Panc1 (cell line): ENCODE measurements around the gene SMYD5. TPM values are rescaled to one million over a fixed set of nuclear protein-coding genes. Genes with fewer than 3 reads are reported as not detected.

Source experiments
- ATAC-seq: fragments of 200-7000 bp; cut with Tn5 transposase; 2 replicates; pipeline ENCODE4 v1.9.1; 2020; ENCODE audit warnings: mild to moderate bottlenecking, moderate library complexity
- BruUV-seq: library from RNA; stranded (reverse); fragments of 400-500 nt; replicated peaks from 2 replicates; lab custom pipeline; 2021; lab: Mats Ljungman, UMichigan
- CTCF ChIA-PET: fragments of 300-600 bp; sonication (Branson Sonifier 250); formaldehyde crosslinking; loops from one replicate; lab custom pipeline; 2022; ENCODE audit warnings: antibody characterized with exemption; lab: Charles Lee
- POLR2A ChIA-PET: fragments of 300-600 bp; sonication (Branson Sonifier 250); formaldehyde crosslinking; loops from one replicate; lab custom pipeline; 2022; ENCODE audit warnings: antibody characterized with exemption; lab: Charles Lee
- DNase-seq: peaks from one replicate; pipeline ENCODE4 v3.0.0-alpha.2; 2010; ENCODE audit warnings: low read depth, low spot score
- H3K27ac ChIP-seq: 2 replicates; pipeline ENCODE4 v1.5.1; 2011; ENCODE audit warnings: mild to moderate bottlenecking, low read length, inconsistent platforms
- H3K27me3 ChIP-seq: fragments of 200-500 bp; sonication (Bioruptor generic); 2 replicates; pipeline ENCODE4 v1.6.0; 2014; ENCODE audit warnings: low read length, inconsistent platforms; ENCODE audit not compliant: control insufficient read depth, insufficient read depth
- H3K36me3 ChIP-seq: fragments of 200-500 bp; sonication (Bioruptor generic); 2 replicates; pipeline ENCODE4 v1.5.1; 2014; ENCODE audit warnings: inconsistent platforms, mild to moderate bottlenecking, low read length, moderate library complexity; ENCODE audit not compliant: control insufficient read depth, insufficient read depth
- H3K4me1 ChIP-seq: 2 replicates; pipeline ENCODE4 v1.5.1; 2011; ENCODE audit warnings: inconsistent platforms, mild to moderate bottlenecking, low read length, moderate library complexity; ENCODE audit not compliant: control insufficient read depth, insufficient read depth
- H3K4me3 ChIP-seq, 2 experiments: 2 replicates each; pipeline ENCODE4 v1.5.1; 2011 to 2012; ENCODE audit warnings: low read depth in 2 of 2, low read length in 2 of 2, mild to moderate bottlenecking in 2 of 2, inconsistent platforms in 1 of 2, moderate library complexity in 1 of 2
- H3K9me3 ChIP-seq: fragments of 200-500 bp; sonication (Bioruptor generic); 2 replicates; pipeline ENCODE4 v1.5.1; 2014; ENCODE audit warnings: low read depth, mild to moderate bottlenecking, inconsistent platforms, low read length, moderate library complexity; ENCODE audit not compliant: control insufficient read depth, insufficient read depth
- CTCF ChIP-seq: fragments of 450-650 bp; IDR thresholded peaks from 2 replicates; pipeline ENCODE4 v1.5.1; 2017; ENCODE audit warnings: mild to moderate bottlenecking
- POLR2AphosphoS5 ChIP-seq: IDR thresholded peaks from 2 replicates; pipeline ENCODE4 v1.6.1; 2012; ENCODE audit warnings: mild to moderate bottlenecking, low read depth, low read length, moderate library complexity
- REST ChIP-seq, 2 experiments: IDR thresholded peaks; 2 replicates each; pipeline ENCODE4 v1.6.1; 2011 to 2012; ENCODE audit warnings: low read depth in 2 of 2, control low read depth in 1 of 2, low read length in 1 of 2, mild to moderate bottlenecking in 1 of 2, moderate library complexity in 1 of 2; ENCODE audit not compliant: insufficient read depth in 1 of 2
- SIN3A ChIP-seq: IDR thresholded peaks from 2 replicates; pipeline ENCODE4 v1.6.1; 2012; ENCODE audit warnings: low read depth, mild to moderate bottlenecking, low read length, moderate library complexity, borderline replicate concordance; ENCODE audit not compliant: insufficient read depth
- TCF7L2 ChIP-seq: IDR thresholded peaks from 2 replicates; pipeline ENCODE4 v1.6.1; 2011; ENCODE audit warnings: mild to moderate bottlenecking, low read depth, low read length, inconsistent platforms
- in situ Hi-C: cut with HindIII; loops from 2 replicates; pipeline ENCODE4 v1.10.0; 2016; ENCODE audit warnings: low sequenced_read_pairs, low pct_unique_long_range_greater_than_20kb
- intact Hi-C: fragments of 100-400 bp; cut with micrococcal nuclease; formaldehyde crosslinking; loops from one replicate; pipeline ENCODE4 v1.10.0; 2022; ENCODE audit not compliant: unreplicated experiment
- total RNA-seq: library from RNA; stranded (reverse); gene quantifications from one replicate; pipeline ENCODE4 v1.2.1, GENCODE V29; 2021; ENCODE audit not compliant: unreplicated experiment

The SMYD5 gene
- total RNA-seq, 1 experiment from 2014 or later = 37.6 TPM

- Histone ChIP-seq H3K36me3 (peaks cover 7% of the 10 kb centered on the region), H3K4me3 (no peak overlapping the region), H3K27ac (no peak overlapping the region), H3K9me3 (no peaks in the 10 kb centered on the region), H3K27me3 (no peaks in the 10 kb centered on the region), H3K4me1 (no peaks in the 10 kb centered on the region)
- POLR2A ChIA-PET = no interaction called here
- no TSS peak for BruUV-seq
- CTCF ChIA-PET = interaction anchor here (1.6 kb wide), 1 partner anchor 44 kb away, joined by 4 read pairs; no protein-coding TSS in a partner anchor
- ATAC-seq (0 out of 2 replicates have a peak, but pooled peaks have one; percentile 8), DNase-seq (no peak)
- in situ Hi-C loops = no loop called here
- TF ChIP-seq POLR2AphosphoS5 (no peak), REST (IDR thresholded peaks at IDR 0.05; ENCODE audit: insufficient read depth in 1 of 2, low read depth in 2 of 2, low read length in 1 of 2) (no peak), CTCF (no peak), TCF7L2 (no peak), SIN3A (no peak)
- intact Hi-C loops = no loop called here
Measured at GRCh38 chr2:73257021-73257420, 43.0 kb downstream of the SMYD5 start.

- intact Hi-C loops (no loop called here), in situ Hi-C loops (no loop called here)
- BruUV-seq = no TSS peak
- TF ChIP-seq TCF7L2 (no peak), POLR2AphosphoS5 (no peak), REST (IDR thresholded peaks at IDR 0.05; ENCODE audit: insufficient read depth in 1 of 2, low read depth in 2 of 2, low read length in 1 of 2) (no peak), SIN3A (no peak), CTCF (no peak)
- DNase-seq (no peak), ATAC-seq (no peak)
- Histone ChIP-seq H3K27ac (no peak overlapping the region), H3K4me3 (no peak overlapping the region), H3K27me3 (no peaks in the 10 kb centered on the region), H3K36me3 (peaks cover 5% of the 10 kb centered on the region), H3K9me3 (no peaks in the 10 kb centered on the region), H3K4me1 (no peaks in the 10 kb centered on the region)
- CTCF ChIA-PET = interaction anchor here (1.6 kb wide), 1 partner anchor 45 kb away, joined by 4 read pairs; no protein-coding TSS in a partner anchor
- POLR2A ChIA-PET = no interaction called here
Measured at GRCh38 chr2:73257425-73258125, 43.5 kb downstream of the SMYD5 start.
